ENCODE data around the gene HCFC2.
A peak's percentile ranks its signal among the peaks of the same experiment; 100 is the strongest.
"Not testable (repeated sequence)": the region's sequence is repeated elsewhere in the genome, so short reads cannot be mapped to it uniquely, and the experiment has no call there.

HCFC2 gene

GRCh38 chr12:104057771-104058197 is 6.5 kb upstream of the HCFC2 start:
- DNase-seq (ENCODE audit: low read depth) = no peak

GRCh38 chr12:104058802-104059201 is 5.5 kb upstream of the HCFC2 start:
- no peak for DNase-seq (ENCODE audit: low read depth)

GRCh38 chr12:104059963-104060362 is 4.4 kb upstream of the HCFC2 start:
- DNase-seq (ENCODE audit: low read depth) = no peak

GRCh38 chr12:104060791-104061190 is 3.5 kb upstream of the HCFC2 start:
- DNase-seq (ENCODE audit: low read depth) = no peak

GRCh38 chr12:104063712-104064030 is 660 bp upstream of the HCFC2 start:
- DNase-seq (ENCODE audit: low read depth) = peak; percentile 1

GRCh38 chr12:104064842-104065427 is 604 bp downstream of the HCFC2 start:
- no peak for DNase-seq (ENCODE audit: low read depth)

- DNase-seq (ENCODE audit: low read depth) = no peak
Measured at GRCh38 chr12:104072099-104072498, 7.8 kb downstream of the HCFC2 start.

- DNase-seq (ENCODE audit: low read depth) = no peak
Measured at GRCh38 chr12:104073699-104074098, 9.4 kb downstream of the HCFC2 start.

- no peak for DNase-seq (ENCODE audit: low read depth)
Measured at GRCh38 chr12:104079024-104079423, 14.7 kb downstream of the HCFC2 start.

- no peak for DNase-seq (ENCODE audit: low read depth)
Measured at GRCh38 chr12:104080764-104081163, 16.4 kb downstream of the HCFC2 start.

GRCh38 chr12:104083769-104084475 is 19.6 kb downstream of the HCFC2 start:
- DNase-seq (ENCODE audit: low read depth) = no peak

GRCh38 chr12:104090685-104091084 is 26.4 kb downstream of the HCFC2 start:
- DNase-seq (ENCODE audit: low read depth) = no peak

GRCh38 chr12:104091136-104091535 is 26.8 kb downstream of the HCFC2 start:
- DNase-seq (ENCODE audit: low read depth) = no peak

- DNase-seq (ENCODE audit: low read depth) = no peak
Measured at GRCh38 chr12:104094284-104094683, 30.0 kb downstream of the HCFC2 start.

GRCh38 chr12:104095289-104095688 is 31.0 kb downstream of the HCFC2 start:
- no peak for DNase-seq (ENCODE audit: low read depth)

- DNase-seq (ENCODE audit: low read depth) = no peak
Measured at GRCh38 chr12:104097954-104098353, 33.6 kb downstream of the HCFC2 start.

GRCh38 chr12:104105461-104105860 is 41.1 kb downstream of the HCFC2 start:
- DNase-seq (ENCODE audit: low read depth) = no peak

GRCh38 chr12:104106965-104107364 is 42.6 kb downstream of the HCFC2 start:
- no peak for DNase-seq (ENCODE audit: low read depth)

GRCh38 chr12:104108755-104109445 is 44.6 kb downstream of the HCFC2 start:
- peak; percentile 64 for DNase-seq (ENCODE audit: low read depth)

GRCh38 chr12:104109446-104110271 is 45.3 kb downstream of the HCFC2 start:
- DNase-seq (ENCODE audit: low read depth) = no peak

GRCh38 chr12:104114834-104115586 is 50.7 kb downstream of the HCFC2 start:
- DNase-seq (ENCODE audit: low read depth) = not testable (repeated sequence)

GRCh38 chr12:104115587-104115975 is 51.2 kb downstream of the HCFC2 start:
- DNase-seq (ENCODE audit: low read depth) = no peak

Data from stimulated activated CD8-positive, alpha-beta memory T cell treated with anti-CD3 and anti-CD28 coated beads, Interleukin-12 subunit alpha, Interleukin-12 subunit beta, amount 100 ng/mL, for 4 hours (primary cell).